Measurements from ENCODE around the gene UBN1. TPM values are rescaled to one million over a fixed set of nuclear protein-coding genes. Genes with fewer than 3 reads are reported as not detected.
A peak's percentile ranks its signal among the peaks of the same experiment; 100 is the strongest.

UBN1 gene
- total and polyA plus RNA-seq, 8 donors, result 5.4 to 319 (median 34.2) TPM

GRCh38 chr16:4850211-4850610 is 2.9 kb downstream of the UBN1 start:
- Histone ChIP-seq H3K36me3 (peaks cover 17 to 30% (median 28%) of the 10 kb centered on the region in 4 donors), H3K4me1 (peaks cover 34 to 65% (median 51%) of the 10 kb centered on the region in 4 donors), H3K27ac (no peak overlapping the region), H3K27me3 (no peaks in the 10 kb centered on the region), H3K9me3 (no peaks in the 10 kb centered on the region), H3K4me3 (peak overlapping the region in 2 of 4 donors; percentile 15 to 96)
- TF ChIP-seq POLR2AphosphoS5 (IDR thresholded peaks at IDR 0.05) (no peak), CTCF (IDR thresholded peaks at IDR 0.05) (no peak), POLR2A (IDR thresholded peaks at IDR 0.05) (no peak), EP300 (IDR thresholded peaks at IDR 0.05) (no peak)
- intact Hi-C loops (cut with DNase I; ENCODE audit: low total_unique reads), result no loop called here
- no peak for DNase-seq
- WGBS, 5 donors, result 54 to 72% (median 59%) methylated on average over 3 of the region's 3 CpGs

- peaks cover 37 to 47% (median 46%) of the 10 kb centered on the region in 4 donors for H3K36me3 ChIP-seq
- H3K4me1 ChIP-seq, result peaks cover 22 to 52% (median 37%) of the 10 kb centered on the region in 4 donors
- H3K27ac ChIP-seq, result peak overlapping the region in 2 of 5 donors; percentile 1 to 43
- no peaks in the 10 kb centered on the region for H3K9me3 ChIP-seq
- H3K27me3 ChIP-seq, result no peaks in the 10 kb centered on the region
- intact Hi-C loops (cut with DNase I; ENCODE audit: low total_unique reads), result no loop called here
- DNase-seq, result peak in 1 of 2 donors; percentile 44
- TF ChIP-seq EP300 (IDR thresholded peaks at IDR 0.05) (no peak), POLR2AphosphoS5 (IDR thresholded peaks at IDR 0.05) (no peak), CTCF (IDR thresholded peaks at IDR 0.05) (no peak), POLR2A (IDR thresholded peaks at IDR 0.05) (no peak)
- WGBS, 5 donors, result 37 to 58% (median 45%) methylated on average over 1 of the region's 1 CpG
- H3K4me3 ChIP-seq, result no peak overlapping the region
Observed at GRCh38 chr16:4852221-4852872, 5.1 kb downstream of the UBN1 start.

GRCh38 chr16:4855371-4855770 is 8.1 kb downstream of the UBN1 start:
- H3K9me3 ChIP-seq, result no peaks in the 10 kb centered on the region
- intact Hi-C loops (cut with DNase I; ENCODE audit: low total_unique reads), result no loop called here
- DNase-seq, result no peak
- TF ChIP-seq POLR2AphosphoS5 (IDR thresholded peaks at IDR 0.05) (no peak), POLR2A (IDR thresholded peaks at IDR 0.05) (no peak)
- peaks cover 1 to 30% (median 17%) of the 10 kb centered on the region in 4 donors for H3K4me1 ChIP-seq
- H3K27me3 ChIP-seq, result no peaks in the 10 kb centered on the region
- H3K27ac ChIP-seq, result no peak overlapping the region
- peaks cover 66 to 77% (median 76%) of the 10 kb centered on the region in 4 donors for H3K36me3 ChIP-seq
- H3K4me3 ChIP-seq, result no peak overlapping the region
- 87 to 99% (median 93%) methylated on average over 5 of the region's 5 CpGs for WGBS, 5 donors

GRCh38 chr16:4855804-4856203 is 8.5 kb downstream of the UBN1 start:
- TF ChIP-seq POLR2AphosphoS5 (IDR thresholded peaks at IDR 0.05), result no peak
- TF ChIP-seq CTCF (IDR thresholded peaks at IDR 0.05), result no peak
- no peak for TF ChIP-seq POLR2A (IDR thresholded peaks at IDR 0.05)
- no peak for TF ChIP-seq EP300 (IDR thresholded peaks at IDR 0.05)
- WGBS, 5 donors, result 92 to 97% (median 96%) methylated on average over 2 of the region's 2 CpGs
- Histone ChIP-seq H3K9me3 (no peaks in the 10 kb centered on the region), H3K4me1 (peaks cover 0 to 26% (median 14%) of the 10 kb centered on the region in 4 donors), H3K36me3 (peaks cover 71 to 82% (median 81%) of the 10 kb centered on the region in 4 donors), H3K4me3 (no peak overlapping the region), H3K27ac (no peak overlapping the region), H3K27me3 (no peaks in the 10 kb centered on the region)
- intact Hi-C loops (cut with DNase I; ENCODE audit: low total_unique reads), result no loop called here
- no peak for DNase-seq
